H1 (cell line): ENCODE results near the gene AGBL1. TPM values are rescaled to one million over a fixed set of nuclear protein-coding genes. Genes with fewer than 3 reads are reported as not detected.

Experiments used
- CTCF ChIA-PET: fragments of 300-600 bp; sonication (Branson Sonifier 250); formaldehyde crosslinking; loops from one replicate; lab custom pipeline; 2021; ENCODE audit not compliant: partially characterized antibody; lab: Charles Lee
- POLR2A ChIA-PET: fragments of 300-600 bp; sonication (Branson Sonifier 250); formaldehyde crosslinking; loops from one replicate; lab custom pipeline; 2021; ENCODE audit warnings: inconsistent platforms; ENCODE audit not compliant: partially characterized antibody; lab: Charles Lee
- DNase-seq, 2 experiments: peaks; one replicate each; pipeline versions ENCODE4 v3.0.0 to v3.0.0-alpha.2; 2010 to 2022; ENCODE audit warnings: low spot score in 2 of 2, low read depth in 1 of 2, mixed read lengths in 1 of 2
- FAIRE-seq: peaks from 2 replicates; lab custom pipeline; 2011; peaks lifted over from hg19 to GRCh38; lab: Jason Lieb, UNC
- H2AFZ ChIP-seq: 2 replicates; pipeline ENCODE4 v1.8.1; 2012; ENCODE audit warnings: low read length, inconsistent platforms
- H2AK5ac ChIP-seq: 2 replicates; pipeline ENCODE4 v1.6.1; 2013; ENCODE audit warnings: low read depth, low read length
- H2BK120ac ChIP-seq: replicated peaks from 2 replicates; pipeline ENCODE3; 2013; ENCODE audit warnings: low read depth, low read length, inconsistent platforms
- H2BK12ac ChIP-seq: 2 replicates; pipeline ENCODE4 v1.6.1; 2013; ENCODE audit warnings: low read depth, low read length
- H2BK15ac ChIP-seq: 2 replicates; pipeline ENCODE4 v1.6.1; 2013; ENCODE audit warnings: low read length
- H2BK20ac ChIP-seq: 2 replicates; pipeline ENCODE4 v1.6.1; 2013; ENCODE audit warnings: low read length
- H2BK5ac ChIP-seq: 2 replicates; pipeline ENCODE4 v1.6.1; 2013; ENCODE audit warnings: low read depth, low read length
- H3K14ac ChIP-seq: 2 replicates; pipeline ENCODE4 v1.6.1; 2013; ENCODE audit warnings: inconsistent platforms; ENCODE audit not compliant: insufficient read length
- H3K18ac ChIP-seq: 2 replicates; pipeline ENCODE4 v1.6.1; 2013; ENCODE audit warnings: low read length; ENCODE audit errors: extremely low read depth
- H3K23ac ChIP-seq: 2 replicates; pipeline ENCODE4 v1.6.1; 2013; ENCODE audit warnings: inconsistent platforms; ENCODE audit not compliant: insufficient read length
- H3K23me2 ChIP-seq: 2 replicates; pipeline ENCODE4 v1.6.1; 2013; ENCODE audit warnings: low read depth, low read length
- H3K27ac ChIP-seq: 2 replicates; pipeline ENCODE4 v1.6.1; 2011; ENCODE audit warnings: low read depth, low read length, inconsistent platforms
- H3K27me3 ChIP-seq, 4 experiments: replicated peaks in 1 of 4; 1 replicate in 1 of 4; 2 replicates in 3 of 4; pipeline versions ENCODE4 v1.6.1 to v1.8.1; 2011 to 2013; ENCODE audit warnings: low read length in 3 of 4, mild to moderate bottlenecking in 3 of 4, inconsistent platforms in 2 of 4, mixed read lengths in 2 of 4, moderate library complexity in 1 of 4; ENCODE audit not compliant: control insufficient read depth in 3 of 4, insufficient read depth in 3 of 4; ENCODE audit errors: extremely low read depth in 1 of 4
- H3K36me3 ChIP-seq, 4 experiments: 2 replicates each; pipeline versions ENCODE4 v1.6.1 to v1.8.1; 2011 to 2013; ENCODE audit warnings: mild to moderate bottlenecking in 4 of 4, low read length in 3 of 4, moderate library complexity in 2 of 4, control low read depth in 1 of 4, inconsistent platforms in 1 of 4; ENCODE audit not compliant: insufficient read depth in 4 of 4, control insufficient read depth in 2 of 4
- H3K4ac ChIP-seq: replicated peaks from 2 replicates; pipeline ENCODE3; 2013; ENCODE audit warnings: low read length, low read depth, mixed read lengths, inconsistent platforms; ENCODE audit not compliant: insufficient read length
- H3K4me1 ChIP-seq, 4 experiments: replicated peaks in 1 of 4; 1 replicate in 1 of 4; 2 replicates in 3 of 4; pipeline versions ENCODE4 v1.6.1 to v1.8.1; 2011 to 2013; ENCODE audit warnings: low read length in 3 of 4, inconsistent platforms in 2 of 4, mixed read lengths in 1 of 4; ENCODE audit not compliant: insufficient read depth in 4 of 4, control insufficient read depth in 3 of 4
- H3K4me2 ChIP-seq, 2 experiments: 2 replicates each; pipeline versions ENCODE4 v1.6.1 to v1.8.1; 2011 to 2013; ENCODE audit warnings: low read depth in 2 of 2, low read length in 2 of 2, control low read depth in 1 of 2, inconsistent platforms in 1 of 2, mild to moderate bottlenecking in 1 of 2; ENCODE audit not compliant: insufficient read depth in 1 of 2
- H3K4me3 ChIP-seq, 4 experiments: fragments of 200-600, 300-600 bp in 1 of 4; sonication (generic), shearing (Covaris generic), sonication (Bioruptor Twin) in 1 of 4; 2 replicates each; pipeline versions ENCODE4 v1.5.1 to v1.8.1; 2011 to 2016; ENCODE audit warnings: low read length in 4 of 4, low read depth in 3 of 4, control low read depth in 2 of 4, inconsistent platforms in 2 of 4, mild to moderate bottlenecking in 2 of 4, mixed read lengths in 1 of 4, moderate library complexity in 1 of 4; ENCODE audit not compliant: insufficient read depth in 2 of 4; ENCODE audit errors: extremely low read depth in 1 of 4
- H3K56ac ChIP-seq: replicated peaks from 2 replicates; pipeline ENCODE3; 2013; ENCODE audit warnings: low read depth, mild to moderate bottlenecking, mixed read lengths, low read length, inconsistent platforms; ENCODE audit not compliant: insufficient read length
- H3K79me1 ChIP-seq: 2 replicates; pipeline ENCODE4 v1.6.1; 2013; ENCODE audit warnings: low read depth, low read length, control low read depth
- H3K79me2 ChIP-seq, 2 experiments: 2 replicates each; pipeline versions ENCODE4 v1.6.1 to v1.8.1; 2012 to 2013; ENCODE audit warnings: low read length in 2 of 2, mild to moderate bottlenecking in 2 of 2, inconsistent platforms in 1 of 2; ENCODE audit not compliant: insufficient read depth in 2 of 2, control insufficient read depth in 1 of 2
- H3K9ac ChIP-seq, 4 experiments: replicated peaks in 1 of 4; 1 replicate in 1 of 4; 2 replicates in 3 of 4; pipeline versions ENCODE4 v1.6.1 to v1.8.1; 2011 to 2013; ENCODE audit warnings: low read depth in 3 of 4, low read length in 3 of 4, control low read depth in 2 of 4, mild to moderate bottlenecking in 2 of 4, moderate library complexity in 2 of 4, inconsistent platforms in 1 of 4; ENCODE audit errors: extremely low read depth in 1 of 4
- H3K9me3 ChIP-seq, 2 experiments: 2 replicates each; pipeline versions ENCODE4 v1.6.1 to v1.8.1; 2012 to 2013; ENCODE audit warnings: mild to moderate bottlenecking in 2 of 2, moderate library complexity in 2 of 2, control low read depth in 1 of 2, inconsistent platforms in 1 of 2, low read depth in 1 of 2, low read length in 1 of 2, mixed read lengths in 1 of 2; ENCODE audit not compliant: insufficient read depth in 2 of 2
- H4K20me1 ChIP-seq, 2 experiments: replicated peaks in 1 of 2; 2 replicates each; pipeline versions ENCODE3 to v1.8.1; 2011 to 2013; ENCODE audit warnings: inconsistent platforms in 2 of 2, low read length in 2 of 2, mild to moderate bottlenecking in 1 of 2; ENCODE audit not compliant: insufficient read depth in 2 of 2, control insufficient read depth in 1 of 2
- H4K5ac ChIP-seq: 2 replicates; pipeline ENCODE4 v1.6.1; 2013; ENCODE audit warnings: low read length, low read depth, mixed read lengths, inconsistent platforms; ENCODE audit not compliant: insufficient read length
- H4K8ac ChIP-seq: 2 replicates; pipeline ENCODE4 v1.8.0; 2013; ENCODE audit warnings: mild to moderate bottlenecking, moderate library complexity, low read length, inconsistent platforms; ENCODE audit not compliant: insufficient read depth; ENCODE audit errors: extremely low read depth
- H4K91ac ChIP-seq: replicated peaks from 2 replicates; pipeline ENCODE3; 2013; ENCODE audit warnings: low read length, mixed read lengths, inconsistent platforms; ENCODE audit not compliant: insufficient read length
- CREB1 ChIP-seq: IDR thresholded peaks from 2 replicates; pipeline ENCODE4 v1.6.1; 2012; ENCODE audit warnings: inconsistent platforms
- HDAC2 ChIP-seq, 2 experiments: fragments of 300-600 bp in 1 of 2; sonication (generic) in 1 of 2; IDR thresholded peaks; 2 replicates each; pipeline ENCODE4 v1.6.1; 2011 to 2012; ENCODE audit warnings: low read depth in 2 of 2, low read length in 2 of 2, mild to moderate bottlenecking in 2 of 2, moderate library complexity in 2 of 2, borderline replicate concordance in 1 of 2, inconsistent platforms in 1 of 2
- PHF8 ChIP-seq: fragments of 200-600 bp; sonication (generic); conservative IDR thresholded peaks from 2 replicates; pipeline ENCODE4 v1.7.1; 2012; ENCODE audit warnings: low read depth, mild to moderate bottlenecking, inconsistent platforms, low read length, moderate library complexity
- SIX5 ChIP-seq: IDR thresholded peaks from 2 replicates; pipeline ENCODE4 v1.6.1; 2011; ENCODE audit warnings: mild to moderate bottlenecking, low read depth, low read length
- TEAD4 ChIP-seq: IDR thresholded peaks from 2 replicates; pipeline ENCODE4 v1.6.1; 2012; ENCODE audit warnings: low read depth, low read length, inconsistent platforms, mixed read lengths
- WGBS, 2 experiments: shearing (Covaris generic) in 1 of 2; methylation state at CpG; one replicate each; pipeline versions ENCODE4 v1.1.6 to v1.1.7; 2013 to 2015; ENCODE audit warnings: low lambda C conversion rate in 2 of 2, mixed read lengths in 2 of 2, inconsistent platforms in 1 of 2, low coverage in 1 of 2, missing lambda C conversion rate in 1 of 2; ENCODE audit not compliant: insufficient replicate concordance in 2 of 2, insufficient coverage in 1 of 2, insufficient read length in 1 of 2; ENCODE audit errors: extremely low coverage in 1 of 2, missing lambda C conversion rate in 1 of 2; 5-methylcytosine and 5-hydroxymethylcytosine counted together
- polyA plus RNA-seq, 7 experiments: library from polyadenylated mRNA; depleted of rRNA in 3 of 7; stranded (reverse) in 5 of 7; unstranded in 2 of 7; fragments of >200 nt in 5 of 7; fragments of 200-250 nt in 2 of 7; gene quantifications; 1 replicate in 5 of 7; 2 replicates in 1 of 7; 4 replicates in 1 of 7; pipeline versions ENCODE4 v1.2.1 to v1.2.3, GENCODE V29; 2011 to 2013; ENCODE audit warnings: missing spikeins in 2 of 7, mixed read lengths in 2 of 7
- total RNA-seq: library from RNA; stranded (reverse); fragmentation: NEBNext Ultra II Directional; extraction: Animal tissue kit (Norgen Biotek cat#: 25700); gene quantifications from 2 replicates; pipeline ENCODE4 v1.2.1, GENCODE V29; 2021
- TF ChIP-seq, protein P1 (sequence below): IDR thresholded peaks from 2 replicates; pipeline ENCODE4 v1.6.1; 2012; ENCODE audit warnings: inconsistent platforms

AGBL1 gene
- total and polyA plus RNA-seq, 2 of the 8 experiments (the other 6 are each of a cell fraction or from before 2014, with no cell fraction given), result not detected

DNA sequence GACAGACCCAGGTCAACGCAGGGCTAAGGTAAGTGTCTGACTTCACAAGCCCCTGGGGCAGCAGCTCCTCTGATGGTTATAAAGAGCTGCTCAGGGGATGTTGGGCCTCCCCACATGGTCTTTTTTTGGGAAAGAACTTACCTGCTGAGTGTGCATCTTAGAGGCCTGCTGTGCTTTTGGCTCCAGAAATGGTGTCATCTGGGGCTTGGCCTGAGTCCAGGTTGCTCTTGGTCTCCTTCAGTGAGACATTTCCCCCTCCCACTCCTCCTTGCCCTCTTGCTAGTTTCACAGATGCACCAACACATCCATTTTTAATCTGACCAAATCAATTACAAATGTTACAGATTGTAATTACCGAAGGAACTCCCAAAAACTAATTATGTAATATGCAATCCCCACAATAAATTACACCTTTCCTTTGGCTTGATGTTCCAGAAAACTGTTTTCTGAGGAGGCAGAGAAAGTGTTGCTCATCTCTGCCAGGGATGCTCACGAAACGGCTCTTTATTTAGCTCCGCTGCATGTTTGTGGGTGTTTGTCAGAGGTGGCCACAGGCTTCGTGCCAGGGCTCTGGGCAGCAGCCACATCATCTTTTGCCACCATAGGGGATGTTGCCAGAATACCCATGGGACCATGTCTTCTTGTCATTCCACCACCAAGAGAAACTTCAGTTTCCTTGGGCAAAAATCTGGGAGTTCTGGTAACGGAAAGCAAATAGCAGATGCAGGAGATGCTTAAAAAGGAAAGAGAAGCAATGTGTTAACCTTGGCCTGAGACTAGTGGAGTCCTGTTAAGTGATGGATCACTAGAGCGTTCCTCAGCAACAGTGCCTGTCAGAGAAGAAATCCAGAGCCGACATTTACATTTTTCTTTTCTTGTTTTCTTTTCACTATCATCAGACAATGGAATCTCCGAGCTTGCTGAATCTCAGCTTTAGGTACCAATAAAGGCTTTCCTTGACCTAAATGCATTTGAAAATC lies 799.9 kb downstream of the AGBL1 start:
- no peak overlapping the region for H2BK120ac ChIP-seq
- TF ChIP-seq TEAD4 (no peak), HDAC2 (IDR thresholded peaks at IDR 0.05; ENCODE audit: borderline replicate concordance in 1 of 2, low read depth in 2 of 2, low read length in 2 of 2) (no peak), SIX5 (no peak), CREB1 (no peak), PHF8 (no peak)
- TF ChIP-seq, protein P1, sequence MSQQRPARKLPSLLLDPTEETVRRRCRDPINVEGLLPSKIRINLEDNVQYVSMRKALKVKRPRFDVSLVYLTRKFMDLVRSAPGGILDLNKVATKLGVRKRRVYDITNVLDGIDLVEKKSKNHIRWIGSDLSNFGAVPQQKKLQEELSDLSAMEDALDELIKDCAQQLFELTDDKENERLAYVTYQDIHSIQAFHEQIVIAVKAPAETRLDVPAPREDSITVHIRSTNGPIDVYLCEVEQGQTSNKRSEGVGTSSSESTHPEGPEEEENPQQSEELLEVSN, result no peak

More for the DNA sequence above, 799.9 kb downstream of the AGBL1 start:
- Histone ChIP-seq H4K91ac (no peak overlapping the region), H3K23ac (no peak overlapping the region), H2BK12ac (no peak overlapping the region), H4K20me1 (no peaks in the 10 kb centered on the region), H3K56ac (no peak overlapping the region), H3K36me3 (no peaks in the 10 kb centered on the region), H3K14ac (no peak overlapping the region), H3K79me1 (no peaks in the 10 kb centered on the region), H2BK5ac (no peak overlapping the region), H2AK5ac (no peak overlapping the region), H4K5ac (no peak overlapping the region), H3K4me1 (peaks cover 0 to 3% (median 0%) of the 10 kb centered on the region in 4 experiments; a peak in 1 of 7 replicates), H3K9me3 (no peaks in the 10 kb centered on the region), H3K4ac (no peak overlapping the region), H3K27ac (no peak overlapping the region), H2BK15ac (no peak overlapping the region), H4K8ac (no peak overlapping the region), H3K4me3 (no peak overlapping the region), H2AFZ (no peak overlapping the region), H3K79me2 (no peaks in the 10 kb centered on the region), H3K23me2 (no peaks in the 10 kb centered on the region), H2BK20ac (no peak overlapping the region), H3K27me3 (no peaks in the 10 kb centered on the region), H3K4me2 (no peak overlapping the region), H3K9ac (no peak overlapping the region), H3K18ac (no peak overlapping the region)
- CTCF ChIA-PET, result no interaction called here
- POLR2A ChIA-PET, result no interaction called here
- DNase-seq (no peak), FAIRE-seq (no peak)
- WGBS, 2 experiments, result 91% methylated on average over 10 of the region's 10 CpGs; no CpG with 5 or more reads in 1 of the 2 experiments
